ENCODE data around the gene TFB1M. TPM values are rescaled to one million over a fixed set of nuclear protein-coding genes. Genes with fewer than 3 reads are reported as not detected.

Gene TFB1M
- total and polyA plus RNA-seq, 2 donors (not counting 3 experiments of a cell fraction or from before 2014, with no cell fraction given): 12.9 to 35.5 TPM

- Histone ChIP-seq H3K4me2 (ENCODE audit: insufficient read depth, low read length) (no peak overlapping the region), H4K20me1 (replicated peaks; ENCODE audit: control insufficient read depth, extremely low read depth, insufficient read depth, low read length) (no peaks in the 10 kb centered on the region), H3K9me1 (replicated peaks; ENCODE audit: control insufficient read depth, extremely low read depth, insufficient read depth, low read length) (no peaks in the 10 kb centered on the region), H2AFZ (ENCODE audit: low read depth, low read length) (no peak overlapping the region), H3K9me3 (replicated peaks; ENCODE audit: control insufficient read depth, insufficient read depth, low read length) (no peaks in the 10 kb centered on the region), H3K9ac (replicated peaks; ENCODE audit: extremely low read depth, insufficient read depth, low read length) (no peak overlapping the region), H3K4me3 (replicated peaks in 1 of 3; ENCODE audit: insufficient read depth in 1 of 3, low read depth in 1 of 3, low read length in 3 of 3) (no peak overlapping the region), H3K4me1 (ENCODE audit: control insufficient read depth, extremely low read depth, insufficient read depth, low read length) (no peaks in the 10 kb centered on the region), H3K79me2 (ENCODE audit: control insufficient read depth, insufficient read depth, low read length) (no peaks in the 10 kb centered on the region), H3K36me3 (ENCODE audit: control insufficient read depth in 2 of 2, extremely low read depth in 1 of 2, insufficient read depth in 2 of 2, low read length in 2 of 2) (no peaks in the 10 kb centered on the region), H3K27ac (ENCODE audit: insufficient read depth, low read depth, low read length) (no peak overlapping the region), H3K27me3 (ENCODE audit: control insufficient read depth in 2 of 2, insufficient read depth in 2 of 2, low read length in 2 of 2) (no peaks in the 10 kb centered on the region)
- TF ChIP-seq MAX (IDR thresholded peaks at IDR 0.05; ENCODE audit: insufficient read depth, insufficient read length): no peak
- no peak for TF ChIP-seq POLR2AphosphoS5 (IDR thresholded peaks at IDR 0.05; ENCODE audit: insufficient read depth, low read depth, low read length)
- no peak for TF ChIP-seq POLR2A (IDR thresholded peaks at IDR 0.05; ENCODE audit: low read depth, low read length)
- no peak for TF ChIP-seq JUN (IDR thresholded peaks at IDR 0.05; ENCODE audit: borderline replicate concordance, insufficient read depth, insufficient read length, low read depth)
- no peak for TF ChIP-seq CTCF (IDR thresholded peaks at IDR 0.05; ENCODE audit: extremely low read depth in 1 of 2, insufficient read depth in 1 of 2, low read depth in 1 of 2, low read length in 2 of 2)
- TF ChIP-seq EZH2 (IDR thresholded peaks at IDR 0.05; ENCODE audit: borderline replicate concordance, low read depth, low read length, severe bottlenecking): no peak
- TF ChIP-seq FOS (IDR thresholded peaks at IDR 0.05; ENCODE audit: borderline replicate concordance, insufficient read depth, low read length): no peak
- TF ChIP-seq MYC (IDR thresholded peaks at IDR 0.05; ENCODE audit: low read depth, low read length): no peak
- no peak for TF ChIP-seq GATA2 (IDR thresholded peaks at IDR 0.05; ENCODE audit: insufficient read depth, insufficient read length, low read depth, low read length)
- FAIRE-seq (no peak), DNase-seq (ENCODE audit: low read depth, low spot score) (no peak)
- ChIA-PET POLR2A (no interaction called here), CTCF (interaction anchor here (0.6 kb wide), 1 partner anchor 1657 kb away, joined by 5 read pairs; no protein-coding TSS in a partner anchor)
- dilution Hi-C loops (cut with MboI; ENCODE audit: extremely low pct_ligation_motif_present, low sequenced_read_pairs): no loop called here
- BruUV-seq (replicated peaks): no TSS peak
- intact Hi-C loops (cut with micrococcal nuclease): no loop called here
Observed at GRCh38 chr6:155352811-155353210, 38.5 kb upstream of the TFB1M start.

Data from endothelial cell of umbilical vein (primary cell).